SK-N-SH (cell line): ENCODE results near the gene KRTAP4-16. TPM values are rescaled to one million over a fixed set of nuclear protein-coding genes. Genes with fewer than 3 reads are reported as not detected.
"Not testable (repeated sequence)": the region's sequence is repeated elsewhere in the genome, so short reads cannot be mapped to it uniquely, and the experiment has no call there.

Experiments used
- CTCF ChIA-PET: fragments of 300-600, 350-600 bp; formaldehyde crosslinking; extraction: SDS; loops from one replicate; lab custom pipeline; 2021; lab: Yijun Ruan, JAX
- POLR2A ChIA-PET: fragments of 350-600 bp; sonication (Branson Sonifier 250); formaldehyde crosslinking; extraction: SDS; loops from one replicate; lab custom pipeline; 2020; ENCODE audit warnings: antibody characterized with exemption, inconsistent platforms; lab: Yijun Ruan, JAX
- DNase-seq: peaks from one replicate; pipeline ENCODE4 v3.0.0; 2012
- H2AFZ ChIP-seq: fragments of 200-600 bp; sonication (generic); 2 replicates; pipeline ENCODE4 v1.8.1; 2016; ENCODE audit warnings: antibody characterized with exemption, mild to moderate bottlenecking, low read depth
- H3F3A ChIP-seq: fragments of 200-600 bp; sonication (generic); replicated peaks from 2 replicates; pipeline ENCODE3; 2016; ENCODE audit warnings: antibody characterized with exemption, mild to moderate bottlenecking; ENCODE audit not compliant: insufficient read depth
- H3K27ac ChIP-seq, 2 experiments: fragments of 200-500 bp in 1 of 2; fragments of 200-600 bp in 1 of 2; sonication (Bioruptor generic) in 1 of 2; sonication (generic), shearing (Covaris generic) in 1 of 2; 2 replicates each; pipeline versions ENCODE4 v1.5.1 to v1.6.1; 2014 to 2016; ENCODE audit warnings: low read depth in 2 of 2, inconsistent platforms in 1 of 2, low read length in 1 of 2, mild to moderate bottlenecking in 1 of 2, mixed read lengths in 1 of 2
- H3K27me3 ChIP-seq: fragments of 200-600 bp; sonication (generic), shearing (Covaris generic); 2 replicates; pipeline ENCODE4 v1.6.1; 2016; ENCODE audit warnings: mixed run types; ENCODE audit not compliant: insufficient read depth
- H3K36me3 ChIP-seq, 2 experiments: fragments of 200-500 bp in 1 of 2; fragments of 200-600 bp in 1 of 2; sonication (Bioruptor generic) in 1 of 2; sonication (generic) in 1 of 2; replicated peaks in 1 of 2; 2 replicates each; pipeline versions ENCODE3 to v1.5.1; 2014 to 2016; ENCODE audit warnings: low read length in 1 of 2, mild to moderate bottlenecking in 1 of 2; ENCODE audit not compliant: insufficient read depth in 2 of 2, control insufficient read depth in 1 of 2
- H3K4me1 ChIP-seq, 2 experiments: fragments of 200-500 bp in 1 of 2; fragments of 200-600 bp in 1 of 2; sonication (Bioruptor generic) in 1 of 2; sonication (generic), shearing (Covaris generic) in 1 of 2; 2 replicates each; pipeline versions ENCODE4 v1.5.1 to v1.6.1; 2014 to 2016; ENCODE audit warnings: low read depth in 1 of 2, low read length in 1 of 2, mixed run types in 1 of 2; ENCODE audit not compliant: insufficient read depth in 2 of 2, control insufficient read depth in 1 of 2
- H3K4me2 ChIP-seq: fragments of 200-600 bp; sonication (generic), shearing (Covaris generic); 2 replicates; pipeline ENCODE4 v1.6.1; 2017; ENCODE audit warnings: mixed run types
- H3K4me3 ChIP-seq, 2 experiments: fragments of 200-500 bp in 1 of 2; fragments of 200-600 bp in 1 of 2; sonication (Bioruptor generic) in 1 of 2; sonication (generic), shearing (Covaris generic) in 1 of 2; 2 replicates each; pipeline versions ENCODE4 v1.5.1 to v1.8.1; 2014 to 2016; ENCODE audit warnings: low read depth in 2 of 2, inconsistent platforms in 1 of 2, low read length in 1 of 2, mild to moderate bottlenecking in 1 of 2, mixed read lengths in 1 of 2, moderate library complexity in 1 of 2
- H3K79me2 ChIP-seq: fragments of 200-600 bp; sonication (generic); 2 replicates; pipeline ENCODE4 v1.8.1; 2017; ENCODE audit warnings: mild to moderate bottlenecking; ENCODE audit not compliant: insufficient read depth
- H3K9ac ChIP-seq: fragments of 200-600 bp; sonication (generic); 2 replicates; pipeline ENCODE4 v1.6.1; 2017; ENCODE audit warnings: mixed run types
- H3K9me2 ChIP-seq: fragments of 200-600 bp; sonication (generic); 2 replicates; pipeline ENCODE4 v1.6.1; 2017; ENCODE audit warnings: mixed run types
- H3K9me3 ChIP-seq: fragments of 200-600 bp; sonication (generic); 2 replicates; pipeline ENCODE4 v1.6.1; 2017; ENCODE audit warnings: mixed run types, mild to moderate bottlenecking, moderate library complexity
- H4K20me1 ChIP-seq: fragments of 200-600 bp; sonication (generic); 2 replicates; pipeline ENCODE4 v1.6.1; 2017; ENCODE audit warnings: mild to moderate bottlenecking, mixed run types; ENCODE audit not compliant: insufficient read depth
- CHD2 ChIP-seq: fragments of 150-350 bp; IDR thresholded peaks from 2 replicates; pipeline ENCODE4 v1.6.1; 2018; ENCODE audit warnings: low read length; ENCODE audit not compliant: partially characterized antibody
- ELF1 ChIP-seq: IDR thresholded peaks from 2 replicates; pipeline ENCODE4 v1.4.0; 2012
- EZH2phosphoT487 ChIP-seq: fragments of 200-600 bp; sonication (generic); IDR thresholded peaks from 2 replicates; pipeline ENCODE4 v1.6.1; 2017; ENCODE audit warnings: low read depth, mixed run types, mild to moderate bottlenecking, antibody characterized with exemption, moderate library complexity, borderline replicate concordance
- FOXM1 ChIP-seq: IDR thresholded peaks from 2 replicates; pipeline ENCODE4 v1.4.0; 2012; ENCODE audit warnings: low read depth, mild to moderate bottlenecking
- MEF2A ChIP-seq: IDR thresholded peaks from 2 replicates; pipeline ENCODE4 v1.4.0; 2012; ENCODE audit warnings: low read depth, borderline replicate concordance
- POLR2AphosphoS5 ChIP-seq: IDR thresholded peaks from 2 replicates; pipeline ENCODE4 v1.6.1; 2012; ENCODE audit warnings: low read depth, low read length
- RCOR1 ChIP-seq: fragments of 150-350 bp; IDR thresholded peaks from 2 replicates; pipeline ENCODE4 v1.6.1; 2017; ENCODE audit warnings: antibody characterized with exemption, low read length
- REST ChIP-seq: IDR thresholded peaks from 2 replicates; pipeline ENCODE4 v1.6.1; 2012; ENCODE audit warnings: mild to moderate bottlenecking, low read depth, low read length, moderate library complexity
- USF1 ChIP-seq: IDR thresholded peaks from 2 replicates; pipeline ENCODE4 v1.4.0; 2012; ENCODE audit warnings: low read depth, borderline replicate concordance
- WGBS: methylation state at CpG from one replicate; pipeline ENCODE4 v1.1.6; 2017; ENCODE audit warnings: low lambda C conversion rate; 5-methylcytosine and 5-hydroxymethylcytosine counted together
- polyA plus RNA-seq, 3 experiments: library from polyadenylated mRNA; depleted of rRNA; stranded (reverse); fragments of >200 nt; gene quantifications; 2 replicates each; pipeline ENCODE4 v1.2.3, GENCODE V29; 2012
- TF ChIP-seq, protein P1 (sequence below): fragments of 150-350 bp; IDR thresholded peaks from 2 replicates; pipeline ENCODE4 v1.6.1; 2016; ENCODE audit warnings: mild to moderate bottlenecking, low read depth, low read length

KRTAP4-16 gene
- polyA plus RNA-seq, 1 of the 3 experiments (the other 2 are of a cell fraction) = not detected

- H3K27me3 ChIP-seq = no peaks in the 10 kb centered on the region
- H3F3A ChIP-seq = no peaks in the 10 kb centered on the region
- H3K36me3 ChIP-seq = no peaks in the 10 kb centered on the region
- no peaks in the 10 kb centered on the region for H3K9me2 ChIP-seq
- no peak overlapping the region for H2AFZ ChIP-seq
- H3K4me3 ChIP-seq = no peak overlapping the region
- no peak overlapping the region for H3K9ac ChIP-seq
- CTCF ChIA-PET = no interaction called here
- no peak for DNase-seq
- 0 out of 2 replicates have a peak, but pooled peaks cover 5% of the 10 kb centered on the region for H3K9me3 ChIP-seq
- H3K79me2 ChIP-seq = no peaks in the 10 kb centered on the region
- H3K27ac ChIP-seq = no peak overlapping the region
- no peaks in the 10 kb centered on the region for H3K4me1 ChIP-seq
- no peaks in the 10 kb centered on the region for H4K20me1 ChIP-seq
- TF ChIP-seq CHD2 = no peak
- H3K4me2 ChIP-seq = no peak overlapping the region
- POLR2A ChIA-PET = no interaction called here
Observed at GRCh38 chr17:41141361-41141760, 39.4 kb upstream of the KRTAP4-16 start.

GRCh38 chr17:41140360-41141131 lies 38.5 kb upstream of the KRTAP4-16 start, which contains the start of gene KRTAP4-6:
TSS of gene KRTAP4-6 (minus strand) at chr17:41140544. CDS start at chr17:41140487, 57 bp downstream.
- POLR2A ChIA-PET = no interaction called here
- no peak for DNase-seq
- H3K27ac ChIP-seq = no peak within 1 kb of the TSS

GRCh38 chr17:41139865-41140264 lies 37.9 kb upstream of the KRTAP4-16 start:
- DNase-seq, H3K9me2 ChIP-seq, H3K4me3 ChIP-seq, H3K27ac ChIP-seq, H3F3A ChIP-seq, H3K9me3 ChIP-seq, H3K79me2 ChIP-seq, H2AFZ ChIP-seq, H3K4me2 ChIP-seq, POLR2A ChIA-PET, H3K4me1 ChIP-seq, CTCF ChIA-PET, H4K20me1 ChIP-seq, H3K9ac ChIP-seq, H3K27me3 ChIP-seq, H3K36me3 ChIP-seq: not testable (repeated sequence)
- WGBS = 32% methylated on average over 9 of the region's 12 CpGs

More at GRCh38 chr17:41140360-41141131, 38.5 kb upstream of the KRTAP4-16 start, which contains the start of gene KRTAP4-6:
- Histone ChIP-seq H3K79me2 (no peaks in the 10 kb centered on the region), H3K9me3 (0 out of 2 replicates have a peak, but pooled peaks cover 5% of the 10 kb centered on the region), H3K27me3 (no peaks in the 10 kb centered on the region), H4K20me1 (no peaks in the 10 kb centered on the region), H3F3A (no peaks in the 10 kb centered on the region), H3K9ac (no peak within 1 kb of the TSS), H3K36me3 (no peaks in the 10 kb centered on the region), H2AFZ (no peak within 1 kb of the TSS), H3K4me1 (no peaks in the 10 kb centered on the region), H3K4me2 (no peak within 1 kb of the TSS), H3K9me2 (no peaks in the 10 kb centered on the region), H3K4me3 (no peak within 1 kb of the TSS)
- no peak for TF ChIP-seq ELF1
- TF ChIP-seq REST = no peak
- TF ChIP-seq EZH2phosphoT487 = no peak
- TF ChIP-seq FOXM1 = no peak
- TF ChIP-seq MEF2A = no peak
- TF ChIP-seq USF1 = no peak; the same call in 1 of the 2 replicates
- TF ChIP-seq, protein P1, sequence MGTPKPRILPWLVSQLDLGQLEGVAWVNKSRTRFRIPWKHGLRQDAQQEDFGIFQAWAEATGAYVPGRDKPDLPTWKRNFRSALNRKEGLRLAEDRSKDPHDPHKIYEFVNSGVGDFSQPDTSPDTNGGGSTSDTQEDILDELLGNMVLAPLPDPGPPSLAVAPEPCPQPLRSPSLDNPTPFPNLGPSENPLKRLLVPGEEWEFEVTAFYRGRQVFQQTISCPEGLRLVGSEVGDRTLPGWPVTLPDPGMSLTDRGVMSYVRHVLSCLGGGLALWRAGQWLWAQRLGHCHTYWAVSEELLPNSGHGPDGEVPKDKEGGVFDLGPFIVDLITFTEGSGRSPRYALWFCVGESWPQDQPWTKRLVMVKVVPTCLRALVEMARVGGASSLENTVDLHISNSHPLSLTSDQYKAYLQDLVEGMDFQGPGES = no peak
- TF ChIP-seq POLR2AphosphoS5 = no peak
- TF ChIP-seq RCOR1 = no peak
- CTCF ChIA-PET = no interaction called here
- WGBS = 15% methylated on average over 4 of the region's 6 CpGs
